Endothelial cell (in vitro differentiated cells): ENCODE data around the gene SDCCAG8. TPM values are rescaled to one million over a fixed set of nuclear protein-coding genes. Genes with fewer than 3 reads are reported as not detected.

Experiments
- DNase-seq: peaks from one replicate; pipeline ENCODE4 v3.0.0; 2021; ENCODE audit warnings: low spot score
- H3K27ac Mint-ChIP-seq: one replicate; pipeline ENCODE4 v1.8.0; 2021; ENCODE audit warnings: mixed read lengths, inconsistent platforms; ENCODE audit not compliant: unreplicated experiment
- H3K27me3 Mint-ChIP-seq: one replicate; pipeline ENCODE4 v1.8.0; 2021; ENCODE audit warnings: mild to moderate bottlenecking, moderate library complexity, mixed read lengths, inconsistent platforms; ENCODE audit not compliant: unreplicated experiment
- H3K36me3 Mint-ChIP-seq: one replicate; pipeline ENCODE4 v1.8.0; 2021; ENCODE audit warnings: mild to moderate bottlenecking, low read depth, mixed read lengths, inconsistent platforms; ENCODE audit not compliant: unreplicated experiment
- H3K4me1 Mint-ChIP-seq: one replicate; pipeline ENCODE4 v1.8.0; 2021; ENCODE audit warnings: mild to moderate bottlenecking, mixed read lengths, inconsistent platforms; ENCODE audit not compliant: unreplicated experiment
- H3K4me3 Mint-ChIP-seq: one replicate; pipeline ENCODE4 v1.8.0; 2021; ENCODE audit warnings: mild to moderate bottlenecking, mixed read lengths, inconsistent platforms; ENCODE audit not compliant: unreplicated experiment
- H3K9me3 Mint-ChIP-seq: one replicate; pipeline ENCODE4 v1.8.0; 2021; ENCODE audit warnings: mixed read lengths, inconsistent platforms; ENCODE audit not compliant: unreplicated experiment
- total RNA-seq: library from RNA; stranded (reverse); fragmentation: NEBNext Ultra II Directional; extraction: Animal tissue kit (Norgen Biotek cat#: 25700); gene quantifications from one replicate; pipeline ENCODE4 v1.2.1, GENCODE V29; 2021; ENCODE audit not compliant: unreplicated experiment
- TF ChIP-seq, protein P1 (sequence below): fragments of 200-600 bp; sonication (generic); IDR thresholded peaks from one replicate; pipeline ENCODE4 v1.5.0; 2021; ENCODE audit warnings: antibody characterized with exemption; ENCODE audit not compliant: unreplicated experiment

SDCCAG8 gene
- total RNA-seq, 1 donor from 2014 or later: 41.9 TPM

DNA sequence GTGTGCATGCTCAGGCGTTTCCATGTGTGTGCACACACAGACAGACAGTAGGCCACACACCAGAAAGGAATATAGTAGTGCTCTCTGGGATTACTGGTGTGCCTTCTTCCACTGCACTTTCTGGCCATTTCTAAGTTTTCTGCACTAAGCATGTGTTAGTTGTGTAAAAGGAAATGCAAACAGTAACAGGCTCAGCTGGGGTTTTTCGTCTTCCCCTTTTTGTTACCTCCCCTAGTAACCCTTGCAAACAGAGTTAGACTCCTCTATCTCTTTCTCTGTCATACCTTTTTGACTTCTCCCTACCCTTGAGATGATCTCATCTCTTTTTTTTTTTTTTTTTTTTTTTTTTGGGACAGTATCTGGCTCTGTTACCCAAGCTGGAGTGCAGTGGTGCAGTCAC is 196.3 kb downstream of the SDCCAG8 start:
- TF ChIP-seq, protein P1, sequence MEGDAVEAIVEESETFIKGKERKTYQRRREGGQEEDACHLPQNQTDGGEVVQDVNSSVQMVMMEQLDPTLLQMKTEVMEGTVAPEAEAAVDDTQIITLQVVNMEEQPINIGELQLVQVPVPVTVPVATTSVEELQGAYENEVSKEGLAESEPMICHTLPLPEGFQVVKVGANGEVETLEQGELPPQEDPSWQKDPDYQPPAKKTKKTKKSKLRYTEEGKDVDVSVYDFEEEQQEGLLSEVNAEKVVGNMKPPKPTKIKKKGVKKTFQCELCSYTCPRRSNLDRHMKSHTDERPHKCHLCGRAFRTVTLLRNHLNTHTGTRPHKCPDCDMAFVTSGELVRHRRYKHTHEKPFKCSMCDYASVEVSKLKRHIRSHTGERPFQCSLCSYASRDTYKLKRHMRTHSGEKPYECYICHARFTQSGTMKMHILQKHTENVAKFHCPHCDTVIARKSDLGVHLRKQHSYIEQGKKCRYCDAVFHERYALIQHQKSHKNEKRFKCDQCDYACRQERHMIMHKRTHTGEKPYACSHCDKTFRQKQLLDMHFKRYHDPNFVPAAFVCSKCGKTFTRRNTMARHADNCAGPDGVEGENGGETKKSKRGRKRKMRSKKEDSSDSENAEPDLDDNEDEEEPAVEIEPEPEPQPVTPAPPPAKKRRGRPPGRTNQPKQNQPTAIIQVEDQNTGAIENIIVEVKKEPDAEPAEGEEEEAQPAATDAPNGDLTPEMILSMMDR: no peak
- no peak for DNase-seq
- H3K36me3 Mint-ChIP-seq: no peaks in the 10 kb centered on the region
- H3K9me3 Mint-ChIP-seq: no peaks in the 10 kb centered on the region
- no peaks in the 10 kb centered on the region for H3K4me1 Mint-ChIP-seq
- H3K4me3 Mint-ChIP-seq: no peak overlapping the region
- H3K27me3 Mint-ChIP-seq: no peaks in the 10 kb centered on the region
- no peak overlapping the region for H3K27ac Mint-ChIP-seq

GRCh38 chr1:243454328-243454997 is 198.6 kb downstream of the SDCCAG8 start:
- peaks cover 8% of the 10 kb centered on the region for H3K4me1 Mint-ChIP-seq
- no peak for DNase-seq
- H3K27me3 Mint-ChIP-seq: no peaks in the 10 kb centered on the region
- no peaks in the 10 kb centered on the region for H3K9me3 Mint-ChIP-seq
- no peaks in the 10 kb centered on the region for H3K36me3 Mint-ChIP-seq
- TF ChIP-seq, protein P1: no peak
- H3K4me3 Mint-ChIP-seq: no peak overlapping the region
- no peak overlapping the region for H3K27ac Mint-ChIP-seq

DNA sequence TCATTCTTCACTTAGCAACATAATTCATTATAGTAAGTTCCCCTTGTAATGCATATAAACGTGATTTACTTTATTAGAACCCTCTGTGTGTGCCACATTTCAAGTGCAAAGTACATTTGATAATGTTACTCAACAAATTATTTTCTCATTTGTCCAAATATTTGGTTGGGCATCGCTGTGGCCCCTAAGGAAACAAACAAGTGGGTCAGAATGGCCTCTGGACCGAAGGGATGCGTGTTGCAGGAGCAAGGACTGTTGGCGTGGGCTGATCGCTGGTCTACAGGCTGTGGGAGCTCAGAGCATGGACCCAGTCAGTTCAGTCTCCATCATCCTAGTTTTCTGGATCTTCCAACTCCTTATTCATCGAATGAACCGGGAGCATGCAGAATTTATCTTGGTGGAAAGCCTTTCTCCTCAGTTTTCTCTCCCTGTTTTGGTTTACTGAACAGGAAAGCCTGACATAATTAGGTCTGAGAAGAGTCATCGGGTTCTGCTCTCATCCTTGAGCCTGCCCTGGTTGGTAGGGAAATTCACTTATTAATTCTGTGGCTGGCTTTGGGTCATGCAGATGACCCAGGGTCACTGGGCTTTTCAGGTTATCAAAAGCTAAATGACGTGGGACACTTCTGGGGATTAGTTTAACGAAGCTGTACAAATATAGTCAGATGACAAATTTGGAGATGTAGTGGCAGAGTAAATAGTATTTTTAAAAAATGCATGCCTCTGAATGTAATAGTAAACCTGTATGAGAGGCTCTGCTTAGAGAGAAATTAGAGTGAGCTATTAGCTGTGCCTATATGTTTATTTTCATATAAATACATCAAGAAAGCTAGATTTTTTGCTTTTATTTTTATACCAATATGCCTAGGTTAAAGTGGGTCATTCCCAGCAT is 200.2 kb downstream of the SDCCAG8 start:
- peaks cover 8% of the 10 kb centered on the region for H3K4me1 Mint-ChIP-seq
- no peak for DNase-seq
- no peak overlapping the region for H3K27ac Mint-ChIP-seq
- TF ChIP-seq, protein P1: no peak
- H3K4me3 Mint-ChIP-seq: no peak overlapping the region
- H3K9me3 Mint-ChIP-seq: no peaks in the 10 kb centered on the region
- no peaks in the 10 kb centered on the region for H3K36me3 Mint-ChIP-seq
- no peaks in the 10 kb centered on the region for H3K27me3 Mint-ChIP-seq

GRCh38 chr1:243457363-243457982 is 201.6 kb downstream of the SDCCAG8 start:
- no peaks in the 10 kb centered on the region for H3K36me3 Mint-ChIP-seq
- H3K27me3 Mint-ChIP-seq: no peaks in the 10 kb centered on the region
- DNase-seq: no peak
- H3K4me3 Mint-ChIP-seq: no peak overlapping the region
- TF ChIP-seq, protein P1: no peak
- H3K9me3 Mint-ChIP-seq: no peaks in the 10 kb centered on the region
- no peak overlapping the region for H3K27ac Mint-ChIP-seq
- H3K4me1 Mint-ChIP-seq: peaks cover 8% of the 10 kb centered on the region

- Mint-ChIP-seq H3K27me3 (no peaks in the 10 kb centered on the region), H3K36me3 (no peaks in the 10 kb centered on the region), H3K9me3 (no peaks in the 10 kb centered on the region), H3K4me3 (no peak overlapping the region), H3K4me1 (peaks cover 8% of the 10 kb centered on the region), H3K27ac (no peak overlapping the region)
- no peak for DNase-seq
- TF ChIP-seq, protein P1: no peak
Measured at GRCh38 chr1:243459059-243459458, 203.2 kb downstream of the SDCCAG8 start.
